ENCODE data around the gene CLEC2L. TPM values are rescaled to one million over a fixed set of nuclear protein-coding genes. Genes with fewer than 3 reads are reported as not detected.

The CLEC2L gene
- total RNA-seq, 4 donors from 2014 or later, result 3.1 TPM; not detected in 3

DNA sequence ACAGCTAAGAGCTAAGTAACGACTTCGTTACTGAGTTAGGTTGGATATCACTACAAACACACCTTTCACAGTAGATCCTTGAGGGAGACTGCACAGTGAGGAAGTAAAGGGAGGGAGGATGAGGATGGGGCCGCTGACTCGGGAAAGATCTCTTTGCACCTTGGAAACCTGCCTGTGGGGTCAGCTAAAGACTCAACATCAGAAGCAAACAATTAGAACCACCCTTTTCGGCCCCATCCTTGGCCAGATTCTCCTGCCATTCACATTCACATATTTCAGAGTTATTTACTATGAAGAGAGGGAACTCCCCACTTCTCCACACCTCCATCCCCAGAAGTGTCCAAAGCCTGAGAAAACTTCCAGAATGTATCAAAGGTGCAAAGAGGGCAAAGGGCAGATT, 47.1 kb downstream of the CLEC2L start:
- TF ChIP-seq, protein P1, sequence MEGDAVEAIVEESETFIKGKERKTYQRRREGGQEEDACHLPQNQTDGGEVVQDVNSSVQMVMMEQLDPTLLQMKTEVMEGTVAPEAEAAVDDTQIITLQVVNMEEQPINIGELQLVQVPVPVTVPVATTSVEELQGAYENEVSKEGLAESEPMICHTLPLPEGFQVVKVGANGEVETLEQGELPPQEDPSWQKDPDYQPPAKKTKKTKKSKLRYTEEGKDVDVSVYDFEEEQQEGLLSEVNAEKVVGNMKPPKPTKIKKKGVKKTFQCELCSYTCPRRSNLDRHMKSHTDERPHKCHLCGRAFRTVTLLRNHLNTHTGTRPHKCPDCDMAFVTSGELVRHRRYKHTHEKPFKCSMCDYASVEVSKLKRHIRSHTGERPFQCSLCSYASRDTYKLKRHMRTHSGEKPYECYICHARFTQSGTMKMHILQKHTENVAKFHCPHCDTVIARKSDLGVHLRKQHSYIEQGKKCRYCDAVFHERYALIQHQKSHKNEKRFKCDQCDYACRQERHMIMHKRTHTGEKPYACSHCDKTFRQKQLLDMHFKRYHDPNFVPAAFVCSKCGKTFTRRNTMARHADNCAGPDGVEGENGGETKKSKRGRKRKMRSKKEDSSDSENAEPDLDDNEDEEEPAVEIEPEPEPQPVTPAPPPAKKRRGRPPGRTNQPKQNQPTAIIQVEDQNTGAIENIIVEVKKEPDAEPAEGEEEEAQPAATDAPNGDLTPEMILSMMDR (IDR thresholded peaks at IDR 0.05), result no peak
- TF ChIP-seq POLR2A (IDR thresholded peaks at IDR 0.05) (no peak), EP300 (IDR thresholded peaks at IDR 0.05) (no peak)

DNA sequence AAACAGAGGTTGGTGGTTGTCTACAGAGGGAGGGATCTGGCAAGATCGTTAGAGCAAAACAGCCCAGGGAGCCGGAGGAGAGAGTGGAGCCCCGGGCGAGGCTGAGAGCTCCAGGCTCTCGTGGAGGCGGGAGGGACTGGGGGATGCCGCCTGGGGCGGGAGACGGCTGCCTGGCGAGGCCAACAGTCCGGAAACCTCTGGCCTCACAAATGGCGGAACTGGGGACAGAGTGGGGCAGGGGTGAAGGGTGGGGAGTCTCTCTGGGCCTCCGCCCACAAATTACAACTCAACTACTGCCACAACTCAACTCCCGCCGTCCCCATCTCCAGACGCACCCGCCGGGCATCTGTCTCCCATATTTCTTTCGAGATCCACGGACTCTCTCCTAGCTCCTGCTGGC, 47.7 kb downstream of the CLEC2L start:
- Histone ChIP-seq H3K36me3 (peaks cover 0 to 76% (median 9%) of the 10 kb centered on the region in 3 donors), H3K9me3 (no peaks in the 10 kb centered on the region), H3K27ac (no peak overlapping the region), H3K4me1 (no peaks in the 10 kb centered on the region), H3K4me3 (no peak overlapping the region), H3K27me3 (no peaks in the 10 kb centered on the region)
- 84 to 85% methylated on average over 20 of the region's 20 CpGs for WGBS, 2 donors
- TF ChIP-seq, protein P1 (IDR thresholded peaks at IDR 0.05), result no peak
- TF ChIP-seq POLR2A (IDR thresholded peaks at IDR 0.05) (no peak), EP300 (IDR thresholded peaks at IDR 0.05) (no peak)
- no peak for DNase-seq (ENCODE audit: low spot score in 2 of 2)

More for the DNA sequence above, 47.1 kb downstream of the CLEC2L start:
- no peak for DNase-seq (ENCODE audit: low spot score in 2 of 2)
- H3K36me3 ChIP-seq, result peaks cover 0 to 71% (median 9%) of the 10 kb centered on the region in 3 donors
- no peak overlapping the region for H3K4me3 ChIP-seq
- 86% methylated on average over 5 of the region's 5 CpGs for WGBS, 2 donors
- H3K27me3 ChIP-seq, result no peaks in the 10 kb centered on the region
- H3K27ac ChIP-seq, result no peak overlapping the region
- H3K9me3 ChIP-seq, result no peaks in the 10 kb centered on the region
- no peaks in the 10 kb centered on the region for H3K4me1 ChIP-seq

DNA sequence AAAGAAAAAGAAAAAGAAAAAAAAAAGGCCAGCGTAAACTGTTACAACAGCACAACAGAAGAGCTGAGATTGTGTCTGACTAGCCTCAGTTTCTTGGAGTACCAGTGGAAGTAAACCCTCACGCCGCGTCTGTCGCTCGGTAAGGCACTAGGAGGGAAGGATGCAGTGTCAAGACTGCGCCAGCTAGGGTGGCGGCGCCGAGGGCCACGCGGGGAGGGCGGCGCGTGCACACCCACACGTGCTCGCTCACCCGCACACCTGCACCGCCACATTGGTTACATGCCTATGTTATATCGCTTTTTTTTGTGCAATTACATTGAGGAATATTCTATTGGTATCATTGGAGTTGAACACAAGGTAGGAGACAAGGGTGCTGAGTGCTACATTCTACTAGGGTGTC, 48.2 kb downstream of the CLEC2L start:
- Histone ChIP-seq H3K9me3 (no peaks in the 10 kb centered on the region), H3K27ac (no peak overlapping the region), H3K4me1 (no peaks in the 10 kb centered on the region), H3K4me3 (no peak overlapping the region), H3K27me3 (no peaks in the 10 kb centered on the region), H3K36me3 (peaks cover 0 to 81% (median 9%) of the 10 kb centered on the region in 3 donors)
- WGBS, 2 donors, result 95 to 96% methylated on average over 20 of the region's 20 CpGs
- DNase-seq (ENCODE audit: low spot score in 2 of 2), result no peak
- TF ChIP-seq, protein P1 (IDR thresholded peaks at IDR 0.05), result no peak
- TF ChIP-seq EP300 (IDR thresholded peaks at IDR 0.05), result no peak
- no peak for TF ChIP-seq POLR2A (IDR thresholded peaks at IDR 0.05)

DNA sequence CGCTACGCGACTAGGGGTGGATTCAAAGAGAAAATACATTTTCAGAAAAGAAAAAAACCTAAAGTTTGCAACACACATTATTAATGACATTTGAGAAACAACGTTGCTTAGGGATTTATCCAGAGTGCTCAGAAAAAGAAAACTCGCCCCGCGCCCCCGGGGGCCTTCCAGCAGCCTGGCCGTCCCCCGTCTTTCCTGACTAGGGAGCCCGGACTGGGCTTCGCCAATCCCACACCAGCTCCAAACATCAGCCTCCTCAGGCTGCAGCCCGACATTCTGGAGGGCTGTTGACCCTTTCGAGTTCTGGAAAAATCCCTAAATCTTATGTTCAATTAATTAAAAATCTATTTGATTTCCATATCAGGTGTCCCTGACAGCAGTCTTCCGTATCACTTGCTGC, 48.6 kb downstream of the CLEC2L start:
- DNase-seq (ENCODE audit: low spot score in 2 of 2), result no peak
- Histone ChIP-seq H3K9me3 (no peaks in the 10 kb centered on the region), H3K27ac (no peak overlapping the region), H3K27me3 (no peaks in the 10 kb centered on the region), H3K4me1 (no peaks in the 10 kb centered on the region), H3K4me3 (no peak overlapping the region), H3K36me3 (peaks cover 0 to 82% (median 9%) of the 10 kb centered on the region in 3 donors)
- WGBS, 2 donors, result 93 to 94% methylated on average over 15 of the region's 15 CpGs
- TF ChIP-seq POLR2A (IDR thresholded peaks at IDR 0.05), result no peak
- TF ChIP-seq, protein P1 (IDR thresholded peaks at IDR 0.05), result no peak
- no peak for TF ChIP-seq EP300 (IDR thresholded peaks at IDR 0.05)

DNA sequence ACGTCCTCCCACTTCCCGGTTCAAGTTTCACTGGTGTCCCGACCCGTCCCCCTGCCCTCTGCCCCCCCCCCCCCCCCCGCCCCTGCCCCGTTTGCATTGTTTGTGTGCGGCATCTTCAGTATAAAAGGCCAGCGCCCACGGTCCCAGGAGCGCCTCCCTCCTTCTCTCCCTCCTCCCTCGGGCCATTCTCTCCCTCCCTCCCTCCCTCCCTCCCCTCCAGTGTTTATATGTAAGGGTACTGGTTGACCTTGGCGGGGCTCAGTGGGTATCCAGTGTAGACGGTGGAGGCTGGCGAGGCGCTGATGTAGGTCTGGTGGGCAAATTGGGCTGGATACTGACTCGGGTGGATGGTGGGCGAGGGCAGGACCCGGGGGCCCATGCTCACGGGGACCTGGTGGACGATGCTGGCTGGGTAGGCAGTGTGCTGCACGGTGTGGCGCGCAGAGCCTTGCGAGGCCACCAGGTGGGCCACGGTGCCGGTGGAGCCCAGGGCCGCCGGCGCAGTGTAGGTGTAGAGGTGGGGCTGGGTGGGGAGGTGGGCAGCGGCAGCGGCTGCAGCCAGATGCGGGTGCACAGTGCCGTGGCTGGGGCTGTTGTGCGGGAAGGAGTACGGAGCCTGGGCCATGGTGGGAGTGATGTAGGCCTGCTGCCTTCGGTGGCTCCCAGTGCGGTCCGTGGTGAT, 49.4 kb downstream of the CLEC2L start:
- H3K36me3 ChIP-seq, result peaks cover 0 to 82% (median 9%) of the 10 kb centered on the region in 3 donors
- 75 to 81% methylated on average over 30 to 37 of the region's 38 CpGs for WGBS, 2 donors

More for the DNA sequence above, 49.4 kb downstream of the CLEC2L start:
- H3K27me3 ChIP-seq, result no peaks in the 10 kb centered on the region
- no peaks in the 10 kb centered on the region for H3K9me3 ChIP-seq
- no peak overlapping the region for H3K4me3 ChIP-seq
- no peak for DNase-seq (ENCODE audit: low spot score in 2 of 2)
- no peaks in the 10 kb centered on the region for H3K4me1 ChIP-seq
- H3K27ac ChIP-seq, result no peak overlapping the region
- TF ChIP-seq, protein P1 (IDR thresholded peaks at IDR 0.05), result no peak
- no peak for TF ChIP-seq POLR2A (IDR thresholded peaks at IDR 0.05)
- TF ChIP-seq EP300 (IDR thresholded peaks at IDR 0.05), result no peak

Measured in tibial nerve (tissue), 4 donors.